NCI-H1417 treated with DMSO at 0.1 percent for 48 hours (cell line): ENCODE data around the gene ABCF1.

ENCODE experiments used
- DNase-seq: peaks from one replicate; lab custom pipeline; 2025; lab: John Stamatoyannopoulos, UW

ABCF1 gene

DNA sequence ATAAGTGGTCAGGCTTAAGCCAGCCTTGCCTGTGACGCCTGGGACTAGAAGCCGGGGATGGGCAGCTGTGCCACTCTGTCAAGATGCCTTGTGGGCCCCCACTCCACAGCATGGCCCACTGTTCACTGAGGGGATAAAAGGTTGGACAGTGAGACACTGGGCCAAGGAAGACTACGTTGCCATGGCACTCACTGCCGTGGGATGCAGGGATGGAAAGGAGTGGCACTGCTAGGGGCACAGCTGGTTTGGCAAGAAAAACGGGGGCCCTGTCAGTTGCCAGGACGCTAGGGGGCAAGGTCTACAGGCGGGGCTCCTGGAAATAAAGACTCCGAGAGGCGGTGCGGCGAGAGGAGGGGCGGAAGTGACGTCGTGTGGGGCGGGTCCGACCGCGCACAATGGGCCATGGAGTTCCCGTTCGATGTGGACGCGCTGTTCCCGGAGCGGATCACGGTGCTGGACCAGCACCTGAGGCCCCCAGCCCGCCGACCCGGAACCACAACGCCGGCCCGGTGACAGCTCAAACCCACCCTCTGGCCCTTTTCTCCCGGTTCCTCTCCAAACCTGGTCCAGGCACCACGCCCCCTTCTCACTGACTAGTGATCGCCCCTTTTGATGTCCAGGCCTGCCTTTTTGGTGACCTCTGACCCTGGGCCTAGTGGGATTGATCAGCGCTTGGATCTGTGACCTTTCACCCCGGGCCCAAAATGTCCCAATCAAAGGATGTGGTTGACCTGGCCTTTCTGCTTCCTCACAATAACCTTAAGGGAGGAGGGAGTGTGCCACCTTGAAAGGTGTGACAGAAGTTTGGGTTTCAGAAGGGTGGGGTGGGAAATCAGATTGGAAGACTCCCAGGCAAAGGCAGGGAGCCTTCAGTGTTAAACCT lies 55.5 kb downstream of the ABCF1 start, which contains the start of gene ATAT1:
Gene ATAT1 (plus strand): TSS at position 391 of the 883 bp plus-strand sequence.
- DNase-seq, result no peak

- DNase-seq, result no peak
Measured at GRCh38 chr6:30635834-30636233, 64.6 kb downstream of the ABCF1 start.

DNA sequence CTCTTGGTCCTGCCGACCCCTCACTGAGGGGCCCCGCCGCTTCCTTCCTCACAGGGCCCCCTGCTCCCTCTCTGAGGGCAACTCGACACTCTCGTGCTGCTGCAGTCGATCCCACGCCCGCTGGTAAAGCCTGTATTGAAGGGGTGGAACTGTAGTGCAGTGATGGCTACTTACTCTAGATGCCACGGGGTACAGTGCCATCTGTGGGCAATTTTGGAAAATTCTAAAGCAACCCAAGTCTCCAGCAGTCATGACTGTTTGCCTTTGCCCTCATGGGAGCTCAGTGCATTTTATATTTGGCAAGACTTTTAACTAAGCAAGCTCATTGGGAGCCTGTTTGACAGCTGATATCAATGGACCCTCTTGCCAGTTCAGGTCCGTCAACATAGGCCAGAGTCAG lies 69.2 kb downstream of the ABCF1 start:
- DNase-seq, result no peak

- no peak for DNase-seq
Measured at GRCh38 chr6:30641048-30641447, 69.8 kb downstream of the ABCF1 start.
